Activated T-helper 2 cell treated with anti-CD3 and anti-CD28 coated beads, Interferon-gamma antibody, Interleukin-2, Interleukin-4, amounts not matched to agents 10 μg/mL and 5 μg/mL and 100 μg/mL, durations not matched to agents 14 hours and 24 hours and 36 hours (primary cell): ENCODE data around the gene INPP5A. TPM values are rescaled to one million over a fixed set of nuclear protein-coding genes. Genes with fewer than 3 reads are reported as not detected.
"Not testable (repeated sequence)": the region's sequence is repeated elsewhere in the genome, so short reads cannot be mapped to it uniquely, and the experiment has no call there.

ENCODE experiments used
- DNase-seq: peaks from one replicate; pipeline ENCODE4 v3.0.0; 2021; ENCODE audit warnings: low spot score
- H3K27ac Mint-ChIP-seq: one replicate; pipeline ENCODE4 v1.8.0; 2021; ENCODE audit warnings: mixed read lengths
- H3K27me3 Mint-ChIP-seq: one replicate; pipeline ENCODE4 v1.8.0; 2021; ENCODE audit warnings: low read depth, mixed read lengths
- H3K36me3 Mint-ChIP-seq: one replicate; pipeline ENCODE4 v1.8.0; 2021; ENCODE audit warnings: low read depth, mixed read lengths
- H3K4me1 Mint-ChIP-seq: one replicate; pipeline ENCODE4 v1.8.0; 2021; ENCODE audit warnings: low read depth, mixed read lengths
- H3K4me3 Mint-ChIP-seq: one replicate; pipeline ENCODE4 v1.8.0; 2021; ENCODE audit warnings: low read depth, mild to moderate bottlenecking, moderate library complexity, mixed read lengths
- H3K9me3 Mint-ChIP-seq: one replicate; pipeline ENCODE4 v1.8.0; 2021; ENCODE audit warnings: mixed read lengths
- intact Hi-C: fragments of 100-400 bp; cut with micrococcal nuclease; formaldehyde crosslinking; loops from one replicate; pipeline ENCODE4 v1.15.1; 2023
- total RNA-seq: library from RNA; stranded (reverse); gene quantifications from 2 replicates; pipeline ENCODE4 v1.2.3, GENCODE V29; 2022

INPP5A gene
- total RNA-seq, 1 donor from 2014 or later, result 13.0 TPM

GRCh38 chr10:132665946-132666704 lies 128.5 kb downstream of the INPP5A start:
- Mint-ChIP-seq H3K4me3 (no peak overlapping the region), H3K9me3 (no peaks in the 10 kb centered on the region), H3K27me3 (no peaks in the 10 kb centered on the region), H3K27ac (no peak overlapping the region), H3K4me1 (peaks cover 5% of the 10 kb centered on the region), H3K36me3 (no peaks in the 10 kb centered on the region)
- DNase-seq, result no peak
- intact Hi-C loops, result no loop called here

GRCh38 chr10:132666705-132667341 lies 129.2 kb downstream of the INPP5A start:
- Mint-ChIP-seq H3K4me1 (peaks cover 5% of the 10 kb centered on the region), H3K27me3 (no peaks in the 10 kb centered on the region), H3K27ac (no peak overlapping the region), H3K9me3 (no peaks in the 10 kb centered on the region), H3K36me3 (no peaks in the 10 kb centered on the region), H3K4me3 (no peak overlapping the region)
- intact Hi-C loops, result no loop called here
- DNase-seq, result no peak

DNA sequence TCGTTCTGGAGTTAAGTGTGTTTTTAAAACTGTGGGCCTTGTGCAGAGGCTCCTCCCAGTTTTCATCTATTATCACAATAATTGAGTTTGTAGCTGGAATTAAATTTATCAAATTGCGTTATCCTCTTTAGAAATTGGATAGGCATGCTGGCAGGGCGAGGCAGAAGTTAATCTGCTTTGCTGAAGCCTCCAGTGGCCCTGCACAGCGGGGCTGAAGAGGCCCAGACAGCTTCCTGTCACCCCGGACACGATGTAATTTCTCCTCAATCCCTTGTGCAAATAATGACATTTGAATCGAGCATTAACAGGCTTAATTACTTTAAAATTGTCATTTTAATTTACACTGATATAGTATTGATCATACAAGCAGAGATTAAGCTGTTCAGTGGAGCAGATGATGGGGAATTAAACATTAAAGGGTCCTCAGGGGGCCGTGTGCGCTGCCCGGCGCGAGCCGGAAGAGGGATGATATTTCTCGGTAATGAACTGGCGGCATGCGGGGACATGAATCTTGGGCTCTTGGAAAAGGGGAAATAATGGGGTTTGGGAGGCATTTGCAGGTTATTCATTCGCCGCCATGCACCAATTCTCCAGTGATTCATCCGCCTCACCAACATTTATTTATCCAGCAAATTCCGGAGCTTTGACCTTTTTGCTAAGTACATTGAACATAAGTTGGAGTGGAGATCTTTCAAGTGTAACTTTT lies 129.9 kb downstream of the INPP5A start:
- H3K27me3 Mint-ChIP-seq, result no peaks in the 10 kb centered on the region
- intact Hi-C loops, result no loop called here
- no peak for DNase-seq
- peaks cover 5% of the 10 kb centered on the region for H3K4me1 Mint-ChIP-seq
- H3K27ac Mint-ChIP-seq, result no peak overlapping the region
- H3K36me3 Mint-ChIP-seq, result no peaks in the 10 kb centered on the region
- H3K4me3 Mint-ChIP-seq, result no peak overlapping the region
- no peaks in the 10 kb centered on the region for H3K9me3 Mint-ChIP-seq

DNA sequence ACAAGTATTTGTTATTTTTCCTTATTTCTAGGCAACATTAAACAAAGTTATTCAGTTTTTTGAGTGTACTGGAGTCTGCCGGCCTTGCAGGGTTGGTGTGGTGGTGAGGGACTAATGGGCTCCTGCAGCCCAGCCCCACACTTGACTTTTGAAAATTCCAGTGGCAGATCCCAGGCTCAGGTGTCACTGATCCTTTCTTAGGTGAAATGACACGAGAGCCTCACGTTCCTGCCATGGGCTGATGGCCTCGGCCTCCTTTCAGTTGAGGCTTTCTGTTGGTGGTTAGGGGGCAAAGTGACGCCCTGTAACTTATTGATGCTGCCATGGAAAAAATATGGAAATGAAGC lies 130.4 kb downstream of the INPP5A start:
- Mint-ChIP-seq H3K4me3 (no peak overlapping the region), H3K4me1 (peaks cover 5% of the 10 kb centered on the region), H3K27ac (no peak overlapping the region), H3K27me3 (no peaks in the 10 kb centered on the region), H3K9me3 (no peaks in the 10 kb centered on the region), H3K36me3 (no peaks in the 10 kb centered on the region)
- DNase-seq, result no peak
- intact Hi-C loops, result no loop called here

DNA sequence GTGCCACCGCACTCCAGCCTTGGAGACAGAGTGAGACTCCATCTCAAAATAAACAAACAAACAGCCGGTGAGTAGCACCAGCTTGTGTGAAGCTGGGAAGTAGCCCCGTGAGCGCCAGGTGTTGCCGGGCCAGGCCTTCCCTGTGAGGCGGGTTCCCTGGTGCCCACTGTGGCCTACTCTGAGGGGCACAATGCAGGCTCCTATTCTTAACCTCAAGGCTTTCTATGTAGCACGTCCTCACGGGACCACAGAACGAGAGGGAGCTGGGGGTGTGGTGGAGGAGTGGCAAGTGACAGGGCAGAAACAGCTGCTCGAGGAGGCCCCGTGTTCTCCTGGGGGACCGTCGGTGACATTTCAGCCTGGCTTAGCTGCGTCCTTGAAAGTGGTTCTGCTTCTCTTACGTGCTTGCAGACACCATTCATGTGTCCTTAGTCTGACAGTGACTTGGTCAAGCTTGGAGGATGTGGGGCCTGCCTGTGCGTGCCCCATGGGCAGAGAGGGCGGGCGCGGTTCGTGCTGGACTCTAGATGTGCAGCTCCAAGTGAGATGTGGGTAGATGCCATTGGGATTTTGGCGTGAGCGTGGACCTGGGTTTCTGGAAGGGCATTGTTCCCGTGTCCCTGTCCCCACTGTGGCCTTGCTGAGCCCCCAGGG lies 131.7 kb downstream of the INPP5A start:
- Mint-ChIP-seq H3K4me3 (no peak overlapping the region), H3K27ac (no peak overlapping the region), H3K4me1 (peaks cover 5% of the 10 kb centered on the region), H3K36me3 (no peaks in the 10 kb centered on the region), H3K9me3 (no peaks in the 10 kb centered on the region), H3K27me3 (no peaks in the 10 kb centered on the region)
- intact Hi-C loops, result no loop called here
- no peak for DNase-seq

DNA sequence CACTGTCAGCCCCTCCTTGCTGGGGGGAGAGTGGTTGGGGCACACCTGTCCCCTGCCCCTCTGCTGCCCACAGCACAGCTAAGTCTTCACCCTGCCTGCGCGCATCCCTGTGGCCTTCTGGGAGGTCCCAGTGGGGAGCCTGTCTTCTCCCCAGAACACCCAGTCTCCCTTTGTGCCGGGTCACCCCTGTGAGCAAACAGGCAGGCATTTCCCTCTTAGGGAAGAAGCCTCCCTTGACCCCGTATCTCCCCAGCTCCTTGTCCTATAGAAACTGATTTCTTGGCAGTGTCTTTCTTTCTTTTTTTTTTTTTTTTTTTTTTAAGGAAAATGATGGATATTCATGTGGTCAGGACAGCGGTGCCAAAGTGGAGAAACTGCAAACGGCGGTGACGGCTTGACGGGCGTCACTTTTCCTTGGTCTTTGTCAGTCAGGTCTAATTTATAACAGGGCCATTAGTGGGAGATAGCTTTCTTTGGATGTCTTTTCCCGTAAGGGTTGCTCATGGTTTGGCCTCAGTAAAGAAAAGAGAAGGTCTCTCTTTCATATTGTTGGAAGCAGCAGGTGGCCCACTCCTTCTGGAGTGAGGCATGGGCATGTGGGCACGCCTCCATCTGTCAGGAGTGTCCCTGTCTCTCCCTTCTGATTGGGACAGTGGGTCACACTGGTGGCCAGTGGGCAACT lies 133.1 kb downstream of the INPP5A start:
- DNase-seq, result no peak
- H3K9me3 Mint-ChIP-seq, result no peaks in the 10 kb centered on the region
- H3K27me3 Mint-ChIP-seq, result no peaks in the 10 kb centered on the region
- H3K4me1 Mint-ChIP-seq, result peaks cover 5% of the 10 kb centered on the region
- no peak overlapping the region for H3K4me3 Mint-ChIP-seq
- H3K27ac Mint-ChIP-seq, result no peak overlapping the region
- intact Hi-C loops, result no loop called here
- no peaks in the 10 kb centered on the region for H3K36me3 Mint-ChIP-seq

- peaks cover 2% of the 10 kb centered on the region for H3K4me1 Mint-ChIP-seq
- intact Hi-C loops, result no loop called here
- H3K9me3 Mint-ChIP-seq, result no peaks in the 10 kb centered on the region
- H3K36me3 Mint-ChIP-seq, result no peaks in the 10 kb centered on the region
- H3K4me3 Mint-ChIP-seq, result no peak overlapping the region
- H3K27ac Mint-ChIP-seq, result no peak overlapping the region
- no peaks in the 10 kb centered on the region for H3K27me3 Mint-ChIP-seq
- DNase-seq, result no peak
Observed at GRCh38 chr10:132671228-132672154, 133.9 kb downstream of the INPP5A start.

DNA sequence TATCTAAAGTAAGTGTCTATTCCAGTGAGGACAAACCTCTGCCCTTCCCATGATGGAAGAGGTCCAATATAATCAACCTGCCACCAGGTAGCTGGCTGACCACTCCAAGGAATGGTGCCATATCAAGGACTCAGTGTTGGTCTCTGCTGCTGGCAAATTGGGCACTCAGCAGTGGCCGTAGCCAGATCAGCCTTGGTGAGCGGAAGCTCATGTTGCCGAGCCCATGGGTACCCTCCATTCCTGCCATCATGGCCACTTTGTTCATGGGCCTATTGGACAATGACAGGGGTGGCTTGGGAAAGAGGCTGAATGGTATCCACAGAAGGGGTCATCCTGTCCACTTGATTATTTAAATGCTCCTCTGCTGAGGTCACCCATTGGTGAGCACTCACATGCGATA lies 136.2 kb downstream of the INPP5A start:
- H3K27ac Mint-ChIP-seq, DNase-seq, intact Hi-C loops, H3K9me3 Mint-ChIP-seq, H3K27me3 Mint-ChIP-seq, H3K36me3 Mint-ChIP-seq, H3K4me1 Mint-ChIP-seq, H3K4me3 Mint-ChIP-seq: not testable (repeated sequence)

GRCh38 chr10:132674311-132674710 lies 136.7 kb downstream of the INPP5A start:
- Mint-ChIP-seq H3K9me3 (no peaks in the 10 kb centered on the region), H3K36me3 (no peaks in the 10 kb centered on the region), H3K4me1 (no peaks in the 10 kb centered on the region), H3K4me3 (no peak overlapping the region), H3K27ac (no peak overlapping the region), H3K27me3 (no peaks in the 10 kb centered on the region)
- DNase-seq, result no peak
- intact Hi-C loops, result no loop called here

- no peak overlapping the region for H3K4me3 Mint-ChIP-seq
- H3K27ac Mint-ChIP-seq, result no peak overlapping the region
- no peak for DNase-seq
- intact Hi-C loops, result no loop called here
- no peaks in the 10 kb centered on the region for H3K4me1 Mint-ChIP-seq
- no peaks in the 10 kb centered on the region for H3K9me3 Mint-ChIP-seq
- H3K36me3 Mint-ChIP-seq, result no peaks in the 10 kb centered on the region
- H3K27me3 Mint-ChIP-seq, result no peaks in the 10 kb centered on the region
Observed at GRCh38 chr10:132675031-132675740, 137.6 kb downstream of the INPP5A start.

GRCh38 chr10:132676193-132676891 lies 138.8 kb downstream of the INPP5A start:
- Mint-ChIP-seq H3K27ac (no peak overlapping the region), H3K36me3 (no peaks in the 10 kb centered on the region), H3K9me3 (no peaks in the 10 kb centered on the region), H3K4me3 (no peak overlapping the region), H3K27me3 (no peaks in the 10 kb centered on the region), H3K4me1 (no peaks in the 10 kb centered on the region)
- intact Hi-C loops, result no loop called here
- DNase-seq, result no peak
